ENCODE results near the gene CALM1.

Gene CALM1

DNA sequence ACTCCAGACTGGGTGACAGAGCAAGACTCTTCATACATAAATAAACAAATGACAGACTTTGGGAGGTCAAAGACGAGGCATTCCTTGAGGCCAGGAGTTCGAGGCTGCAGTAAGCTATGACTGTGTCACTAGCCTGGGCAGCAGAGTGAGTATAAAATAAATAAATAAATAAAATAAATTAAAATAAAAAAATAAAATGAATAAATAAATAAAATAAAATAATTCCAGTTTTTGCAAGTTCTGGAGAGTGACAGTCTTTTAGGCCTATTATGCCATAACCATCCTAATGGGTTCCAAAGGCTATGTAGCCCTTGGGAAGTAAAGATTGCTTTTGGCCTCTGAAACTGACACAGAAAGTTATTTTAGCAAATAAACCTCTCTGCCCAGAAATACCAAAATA lies 48.6 kb upstream of the CALM1 start:
- ATAC-seq, result no peak
- TF ChIP-seq GLIS3 (CRISPR knock-in tag; IDR thresholded peaks at IDR 0.05) (no peak), SNAI2 (CRISPR knock-in tag; IDR thresholded peaks at IDR 0.05) (no peak), BACH2 (CRISPR knock-in tag; IDR thresholded peaks at IDR 0.05; ENCODE audit: borderline replicate concordance) (no peak), ARNTL (CRISPR knock-in tag; IDR thresholded peaks at IDR 0.05; ENCODE audit: borderline replicate concordance, low read depth) (no peak), PPARA (CRISPR knock-in tag; IDR thresholded peaks at IDR 0.05; ENCODE audit: borderline replicate concordance) (no peak), ESRRG (CRISPR knock-in tag; IDR thresholded peaks at IDR 0.05) (no peak), ZNF565 (CRISPR knock-in tag; conservative IDR thresholded peaks at IDR 0.05; ENCODE audit: low read depth) (no peak), ZNF8 (CRISPR knock-in tag; IDR thresholded peaks at IDR 0.05) (no peak), ZFP30 (CRISPR knock-in tag; IDR thresholded peaks at IDR 0.05) (no peak)
- TF ChIP-seq, protein P1, sequence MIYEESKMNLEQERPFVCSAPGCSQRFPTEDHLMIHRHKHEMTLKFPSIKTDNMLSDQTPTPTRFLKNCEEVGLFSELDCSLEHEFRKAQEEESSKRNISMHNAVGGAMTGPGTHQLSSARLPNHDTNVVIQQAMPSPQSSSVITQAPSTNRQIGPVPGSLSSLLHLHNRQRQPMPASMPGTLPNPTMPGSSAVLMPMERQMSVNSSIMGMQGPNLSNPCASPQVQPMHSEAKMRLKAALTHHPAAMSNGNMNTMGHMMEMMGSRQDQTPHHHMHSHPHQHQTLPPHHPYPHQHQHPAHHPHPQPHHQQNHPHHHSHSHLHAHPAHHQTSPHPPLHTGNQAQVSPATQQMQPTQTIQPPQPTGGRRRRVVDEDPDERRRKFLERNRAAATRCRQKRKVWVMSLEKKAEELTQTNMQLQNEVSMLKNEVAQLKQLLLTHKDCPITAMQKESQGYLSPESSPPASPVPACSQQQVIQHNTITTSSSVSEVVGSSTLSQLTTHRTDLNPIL (CRISPR knock-in tag; IDR thresholded peaks at IDR 0.05; ENCODE audit: low read depth), result no peak
- TF ChIP-seq, protein P2, sequence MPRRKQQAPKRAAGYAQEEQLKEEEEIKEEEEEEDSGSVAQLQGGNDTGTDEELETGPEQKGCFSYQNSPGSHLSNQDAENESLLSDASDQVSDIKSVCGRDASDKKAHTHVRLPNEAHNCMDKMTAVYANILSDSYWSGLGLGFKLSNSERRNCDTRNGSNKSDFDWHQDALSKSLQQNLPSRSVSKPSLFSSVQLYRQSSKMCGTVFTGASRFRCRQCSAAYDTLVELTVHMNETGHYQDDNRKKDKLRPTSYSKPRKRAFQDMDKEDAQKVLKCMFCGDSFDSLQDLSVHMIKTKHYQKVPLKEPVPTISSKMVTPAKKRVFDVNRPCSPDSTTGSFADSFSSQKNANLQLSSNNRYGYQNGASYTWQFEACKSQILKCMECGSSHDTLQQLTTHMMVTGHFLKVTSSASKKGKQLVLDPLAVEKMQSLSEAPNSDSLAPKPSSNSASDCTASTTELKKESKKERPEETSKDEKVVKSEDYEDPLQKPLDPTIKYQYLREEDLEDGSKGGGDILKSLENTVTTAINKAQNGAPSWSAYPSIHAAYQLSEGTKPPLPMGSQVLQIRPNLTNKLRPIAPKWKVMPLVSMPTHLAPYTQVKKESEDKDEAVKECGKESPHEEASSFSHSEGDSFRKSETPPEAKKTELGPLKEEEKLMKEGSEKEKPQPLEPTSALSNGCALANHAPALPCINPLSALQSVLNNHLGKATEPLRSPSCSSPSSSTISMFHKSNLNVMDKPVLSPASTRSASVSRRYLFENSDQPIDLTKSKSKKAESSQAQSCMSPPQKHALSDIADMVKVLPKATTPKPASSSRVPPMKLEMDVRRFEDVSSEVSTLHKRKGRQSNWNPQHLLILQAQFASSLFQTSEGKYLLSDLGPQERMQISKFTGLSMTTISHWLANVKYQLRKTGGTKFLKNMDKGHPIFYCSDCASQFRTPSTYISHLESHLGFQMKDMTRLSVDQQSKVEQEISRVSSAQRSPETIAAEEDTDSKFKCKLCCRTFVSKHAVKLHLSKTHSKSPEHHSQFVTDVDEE (CRISPR knock-in tag; IDR thresholded peaks at IDR 0.05), result no peak

DNA sequence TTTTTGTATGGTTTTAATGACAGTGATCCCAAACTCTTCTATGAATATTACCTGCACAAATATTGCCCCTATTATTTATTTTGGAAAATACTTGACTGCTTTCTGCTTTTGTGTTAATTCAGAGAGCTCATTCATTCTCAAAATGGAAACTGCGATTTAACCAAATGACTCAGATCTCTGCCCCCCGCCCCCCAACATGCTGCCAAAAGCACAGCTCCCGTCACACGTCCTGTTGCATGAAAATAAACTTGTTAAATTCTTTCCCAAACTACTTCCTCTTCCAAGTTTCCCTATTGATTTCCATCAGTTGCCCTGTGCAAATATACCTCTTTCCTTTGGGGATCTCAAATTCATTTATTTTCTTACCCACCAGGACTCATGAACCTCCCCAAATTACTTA lies 47.1 kb upstream of the CALM1 start:
- no peak for ATAC-seq
- TF ChIP-seq ZFP3 (CRISPR knock-in tag; IDR thresholded peaks at IDR 0.05) (no peak), TOX (CRISPR knock-in tag; IDR thresholded peaks at IDR 0.05; ENCODE audit: borderline replicate concordance) (no peak), SNAI2 (CRISPR knock-in tag; IDR thresholded peaks at IDR 0.05) (no peak), ZNF8 (CRISPR knock-in tag; IDR thresholded peaks at IDR 0.05) (no peak), ZFP30 (CRISPR knock-in tag; IDR thresholded peaks at IDR 0.05) (no peak), PPARA (CRISPR knock-in tag; IDR thresholded peaks at IDR 0.05; ENCODE audit: borderline replicate concordance) (no peak), OSR1 (CRISPR knock-in tag; IDR thresholded peaks at IDR 0.05) (no peak), ARNTL (CRISPR knock-in tag; IDR thresholded peaks at IDR 0.05; ENCODE audit: borderline replicate concordance, low read depth) (no peak), ESRRG (CRISPR knock-in tag; IDR thresholded peaks at IDR 0.05) (no peak), BACH2 (CRISPR knock-in tag; IDR thresholded peaks at IDR 0.05; ENCODE audit: borderline replicate concordance) (no peak), TCF4 (CRISPR knock-in tag; IDR thresholded peaks at IDR 0.05; ENCODE audit: borderline replicate concordance) (no peak), ZC3H10 (CRISPR knock-in tag; IDR thresholded peaks at IDR 0.05) (no peak), CSDC2 (CRISPR knock-in tag; IDR thresholded peaks at IDR 0.05) (no peak)
- TF ChIP-seq, protein P3, sequence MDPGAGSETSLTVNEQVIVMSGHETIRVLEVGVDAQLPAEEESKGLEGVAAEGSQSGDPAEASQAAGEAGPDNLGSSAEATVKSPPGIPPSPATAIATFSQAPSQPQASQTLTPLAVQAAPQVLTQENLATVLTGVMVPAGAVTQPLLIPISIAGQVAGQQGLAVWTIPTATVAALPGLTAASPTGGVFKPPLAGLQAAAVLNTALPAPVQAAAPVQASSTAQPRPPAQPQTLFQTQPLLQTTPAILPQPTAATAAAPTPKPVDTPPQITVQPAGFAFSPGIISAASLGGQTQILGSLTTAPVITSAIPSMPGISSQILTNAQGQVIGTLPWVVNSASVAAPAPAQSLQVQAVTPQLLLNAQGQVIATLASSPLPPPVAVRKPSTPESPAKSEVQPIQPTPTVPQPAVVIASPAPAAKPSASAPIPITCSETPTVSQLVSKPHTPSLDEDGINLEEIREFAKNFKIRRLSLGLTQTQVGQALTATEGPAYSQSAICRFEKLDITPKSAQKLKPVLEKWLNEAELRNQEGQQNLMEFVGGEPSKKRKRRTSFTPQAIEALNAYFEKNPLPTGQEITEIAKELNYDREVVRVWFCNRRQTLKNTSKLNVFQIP (CRISPR knock-in tag; IDR thresholded peaks at IDR 0.05; ENCODE audit: borderline replicate concordance, low read depth), result no peak
- TF ChIP-seq, protein P4, sequence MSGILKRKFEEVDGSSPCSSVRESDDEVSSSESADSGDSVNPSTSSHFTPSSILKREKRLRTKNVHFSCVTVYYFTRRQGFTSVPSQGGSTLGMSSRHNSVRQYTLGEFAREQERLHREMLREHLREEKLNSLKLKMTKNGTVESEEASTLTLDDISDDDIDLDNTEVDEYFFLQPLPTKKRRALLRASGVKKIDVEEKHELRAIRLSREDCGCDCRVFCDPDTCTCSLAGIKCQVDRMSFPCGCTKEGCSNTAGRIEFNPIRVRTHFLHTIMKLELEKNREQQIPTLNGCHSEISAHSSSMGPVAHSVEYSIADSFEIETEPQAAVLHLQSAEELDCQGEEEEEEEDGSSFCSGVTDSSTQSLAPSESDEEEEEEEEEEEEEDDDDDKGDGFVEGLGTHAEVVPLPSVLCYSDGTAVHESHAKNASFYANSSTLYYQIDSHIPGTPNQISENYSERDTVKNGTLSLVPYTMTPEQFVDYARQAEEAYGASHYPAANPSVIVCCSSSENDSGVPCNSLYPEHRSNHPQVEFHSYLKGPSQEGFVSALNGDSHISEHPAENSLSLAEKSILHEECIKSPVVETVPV (CRISPR knock-in tag; IDR thresholded peaks at IDR 0.05), result no peak
- TF ChIP-seq, protein P1 (CRISPR knock-in tag; IDR thresholded peaks at IDR 0.05; ENCODE audit: low read depth), result no peak
- TF ChIP-seq, protein P2 (CRISPR knock-in tag; IDR thresholded peaks at IDR 0.05), result no peak
- TF ChIP-seq, protein P5, sequence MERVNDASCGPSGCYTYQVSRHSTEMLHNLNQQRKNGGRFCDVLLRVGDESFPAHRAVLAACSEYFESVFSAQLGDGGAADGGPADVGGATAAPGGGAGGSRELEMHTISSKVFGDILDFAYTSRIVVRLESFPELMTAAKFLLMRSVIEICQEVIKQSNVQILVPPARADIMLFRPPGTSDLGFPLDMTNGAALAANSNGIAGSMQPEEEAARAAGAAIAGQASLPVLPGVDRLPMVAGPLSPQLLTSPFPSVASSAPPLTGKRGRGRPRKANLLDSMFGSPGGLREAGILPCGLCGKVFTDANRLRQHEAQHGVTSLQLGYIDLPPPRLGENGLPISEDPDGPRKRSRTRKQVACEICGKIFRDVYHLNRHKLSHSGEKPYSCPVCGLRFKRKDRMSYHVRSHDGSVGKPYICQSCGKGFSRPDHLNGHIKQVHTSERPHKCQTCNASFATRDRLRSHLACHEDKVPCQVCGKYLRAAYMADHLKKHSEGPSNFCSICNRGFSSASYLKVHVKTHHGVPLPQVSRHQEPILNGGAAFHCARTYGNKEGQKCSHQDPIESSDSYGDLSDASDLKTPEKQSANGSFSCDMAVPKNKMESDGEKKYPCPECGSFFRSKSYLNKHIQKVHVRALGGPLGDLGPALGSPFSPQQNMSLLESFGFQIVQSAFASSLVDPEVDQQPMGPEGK (CRISPR knock-in tag; IDR thresholded peaks at IDR 0.05; ENCODE audit: borderline replicate concordance), result no peak
